Measurements from ENCODE around the gene AP1S2.
"Not testable (repeated sequence)": the region's sequence is repeated elsewhere in the genome, so short reads cannot be mapped to it uniquely, and the experiment has no call there.

The AP1S2 gene

GRCh38 chrX:15854080-15854655 is 445 bp downstream of the AP1S2 start:
- no peak for FAIRE-seq

GRCh38 chrX:15853586-15854079 is 980 bp downstream of the AP1S2 start:
- no peak for FAIRE-seq

GRCh38 chrX:15849555-15849954 is 5.1 kb downstream of the AP1S2 start:
- no peak for FAIRE-seq

GRCh38 chrX:15848576-15848975 is 6.0 kb downstream of the AP1S2 start:
- no peak for FAIRE-seq

GRCh38 chrX:15843960-15844359 is 10.7 kb downstream of the AP1S2 start:
- no peak for FAIRE-seq

GRCh38 chrX:15841853-15842516 is 12.6 kb downstream of the AP1S2 start:
- no peak for FAIRE-seq

- no peak for FAIRE-seq
Measured at GRCh38 chrX:15838017-15838416, 16.6 kb downstream of the AP1S2 start.

GRCh38 chrX:15834827-15835595 is 19.6 kb downstream of the AP1S2 start:
- FAIRE-seq, result no peak

GRCh38 chrX:15834053-15834452 is 20.6 kb downstream of the AP1S2 start:
- no peak for FAIRE-seq

GRCh38 chrX:15831347-15831746 is 23.3 kb downstream of the AP1S2 start:
- FAIRE-seq, result not testable (repeated sequence)

GRCh38 chrX:15829217-15829616 is 25.4 kb downstream of the AP1S2 start:
- no peak for FAIRE-seq

GRCh38 chrX:15825936-15826335 is 28.7 kb downstream of the AP1S2 start:
- FAIRE-seq, result no peak

GRCh38 chrX:15822922-15823321 is 31.7 kb downstream of the AP1S2 start:
- FAIRE-seq, result no peak

- no peak for FAIRE-seq
Measured at GRCh38 chrX:15820106-15821073, 34.2 kb downstream of the AP1S2 start.

- no peak for FAIRE-seq
Measured at GRCh38 chrX:15816886-15817285, 37.7 kb downstream of the AP1S2 start.

- FAIRE-seq, result no peak
Measured at GRCh38 chrX:15816438-15816809, 38.2 kb downstream of the AP1S2 start.

- FAIRE-seq, result no peak
Measured at GRCh38 chrX:15815779-15816437, 38.7 kb downstream of the AP1S2 start.

GRCh38 chrX:15814771-15815365 is 39.7 kb downstream of the AP1S2 start:
- no peak for FAIRE-seq

- no peak for FAIRE-seq
Measured at GRCh38 chrX:15813416-15813815, 41.2 kb downstream of the AP1S2 start.

- no peak for FAIRE-seq
Measured at GRCh38 chrX:15812192-15812938, 42.2 kb downstream of the AP1S2 start.

GRCh38 chrX:15808254-15808653 is 46.4 kb downstream of the AP1S2 start:
- FAIRE-seq, result no peak

Data from TTC549 (cell line).